Occipital lobe (tissue), 2 donors: ENCODE measurements around the gene ARHGAP35. TPM values are rescaled to one million over a fixed set of nuclear protein-coding genes. Genes with fewer than 3 reads are reported as not detected.

Experiments used
- DNase-seq: peaks from one replicate; lab custom pipeline; 2025; lab: John Stamatoyannopoulos, UW
- total RNA-seq: library from RNA; depleted of rRNA; stranded (reverse); fragments of >200 nt; gene quantifications from one replicate; pipeline ENCODE4 v1.2.3, GENCODE V29; 2014

Gene ARHGAP35
- total RNA-seq, 1 donor from 2014 or later: 76.3 TPM

GRCh38 chr19:46902402-46902766 lies 41.6 kb downstream of the ARHGAP35 start:
- no peak for DNase-seq

DNA sequence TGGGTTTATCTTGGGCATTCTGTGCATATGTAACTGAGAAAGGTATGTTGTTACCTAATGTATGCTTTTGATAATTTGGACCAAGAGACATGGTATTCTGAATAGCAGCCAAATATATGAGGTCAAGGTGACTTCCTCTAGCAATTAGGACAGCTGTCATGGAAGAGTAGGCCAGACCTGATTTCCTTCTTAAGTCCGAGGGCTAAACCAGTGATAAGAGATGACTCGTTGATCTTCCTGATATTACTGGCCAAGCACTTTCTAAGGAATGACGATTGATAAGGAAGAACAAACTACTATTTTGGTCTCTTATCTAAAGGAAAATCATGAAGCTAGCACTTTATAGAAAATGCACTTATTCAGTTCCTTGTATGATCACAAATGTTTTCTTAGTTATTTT lies 42.7 kb downstream of the ARHGAP35 start:
- no peak for DNase-seq

DNA sequence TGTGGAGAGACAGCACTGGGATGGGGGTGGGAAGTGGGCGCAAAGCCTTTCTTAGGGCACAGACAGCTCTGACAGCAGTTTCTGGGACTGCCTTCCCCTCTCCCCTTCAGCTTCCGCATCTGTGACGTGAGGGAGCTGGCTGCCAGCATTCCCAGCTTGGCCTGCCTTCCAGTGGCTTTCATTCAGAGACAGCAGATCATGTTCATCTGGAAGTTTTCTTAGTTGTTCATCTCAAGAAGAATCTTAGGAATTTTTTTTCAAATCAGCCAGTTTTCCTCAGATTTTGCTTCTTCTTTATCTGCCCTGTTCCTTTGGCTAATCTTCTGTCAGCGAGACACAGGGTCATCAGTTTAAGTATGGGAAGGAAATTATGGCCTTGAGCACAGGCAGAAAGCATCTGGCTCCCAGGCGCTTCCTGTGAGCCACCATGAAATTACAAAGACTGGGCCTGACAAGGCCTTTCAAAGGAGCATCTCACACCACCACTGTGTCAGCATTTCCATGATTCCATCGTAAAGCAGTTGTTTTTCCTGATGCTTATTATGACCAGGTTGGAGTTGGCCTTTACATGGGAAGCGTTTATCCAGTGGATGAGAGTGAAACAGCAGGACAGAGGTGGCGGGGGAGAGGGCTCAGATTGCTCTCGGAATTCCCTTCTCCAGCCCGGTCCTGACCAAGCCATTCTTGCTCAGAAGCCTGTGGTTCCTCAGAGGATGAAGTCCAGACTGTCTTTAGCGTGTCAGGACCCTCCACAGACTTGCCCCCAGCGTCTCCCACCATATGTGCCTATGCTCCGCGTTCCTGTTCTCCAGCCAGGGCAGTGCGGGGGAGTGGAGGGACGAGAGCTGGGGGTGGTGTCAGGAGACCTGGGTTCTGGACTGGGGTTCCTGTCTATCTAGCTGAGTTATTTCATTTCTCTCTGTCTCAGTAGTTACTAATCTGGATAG lies 43.6 kb downstream of the ARHGAP35 start:
- no peak for DNase-seq

DNA sequence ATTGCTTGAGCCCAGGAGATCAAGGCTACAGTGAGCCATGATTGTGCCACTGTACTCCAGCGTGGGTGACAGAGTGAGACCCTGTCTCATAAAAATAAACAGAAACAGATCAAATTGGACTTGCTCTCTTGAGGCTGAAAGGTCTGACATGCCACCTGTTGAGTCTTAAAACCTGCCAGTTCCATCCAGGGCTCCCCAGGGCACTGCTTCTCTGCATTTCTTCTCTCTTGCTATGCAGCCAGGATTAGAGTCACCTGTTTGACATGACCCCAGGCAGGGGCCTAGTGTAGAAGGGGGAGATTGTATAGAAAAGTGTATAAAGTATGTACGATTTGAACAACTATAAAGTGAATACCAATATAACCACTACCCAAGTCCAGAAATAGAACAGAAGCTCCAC lies 45.4 kb downstream of the ARHGAP35 start:
- no peak for DNase-seq

GRCh38 chr19:46907880-46908279 lies 47.1 kb downstream of the ARHGAP35 start:
- DNase-seq: no peak

DNA sequence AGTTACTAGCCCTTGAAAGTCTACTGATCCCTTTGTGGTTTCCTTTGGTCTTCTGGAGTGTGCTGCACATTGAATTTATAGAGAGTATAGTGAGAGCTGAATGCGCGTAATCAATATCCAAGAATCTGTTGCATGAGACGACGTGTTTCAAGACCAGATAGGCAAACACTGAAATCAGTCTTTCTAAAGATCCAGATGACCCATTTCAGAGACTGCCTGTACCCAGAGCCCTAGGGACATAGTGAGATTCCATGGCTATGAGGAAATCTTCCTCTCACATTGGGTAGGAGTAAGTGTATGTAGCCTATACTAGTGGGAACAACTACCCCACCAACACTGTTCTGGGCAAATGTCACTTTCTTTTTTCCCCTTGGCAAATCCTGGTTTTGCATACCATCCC lies 48.6 kb downstream of the ARHGAP35 start:
- DNase-seq: no peak

Other genes starting within 250 kb of the ARHGAP35 start
- not detected for gene PTGIR, start 235.9 kb upstream of the ARHGAP35 start, total RNA-seq
- gene GNG8, start 224.8 kb upstream of the ARHGAP35 start, total RNA-seq: not detected
- 14.5 TPM for gene DACT3, start 199.8 kb upstream of the ARHGAP35 start, total RNA-seq
- 4.7 TPM for gene PRKD2, start 143.9 kb upstream of the ARHGAP35 start, total RNA-seq
- 11.7 TPM for gene FKRP, start 114.9 kb upstream of the ARHGAP35 start, total RNA-seq
- gene STRN4, start 114.5 kb upstream of the ARHGAP35 start, total RNA-seq: 85.2 TPM
- gene SLC1A5, start 72.4 kb upstream of the ARHGAP35 start, total RNA-seq: 3.3 TPM
- gene AP2S1, start 10.2 kb upstream of the ARHGAP35 start, total RNA-seq: 49.1 TPM
- gene NPAS1, start 158.8 kb downstream of the ARHGAP35 start, total RNA-seq: 5.8 TPM
- 20.9 TPM for gene TMEM160, start 187.6 kb downstream of the ARHGAP35 start, total RNA-seq